Upper lobe of right lung (tissue), 1 donor: ENCODE results near the gene F11R. TPM values are rescaled to one million over a fixed set of nuclear protein-coding genes. Genes with fewer than 3 reads are reported as not detected.
"Not testable (repeated sequence)": the region's sequence is repeated elsewhere in the genome, so short reads cannot be mapped to it uniquely, and the experiment has no call there.

Experiments
- ATAC-seq: fragments of 200-7000 bp; cut with Tn5 transposase; one replicate; pipeline ENCODE4 v1.9.1; 2020; ENCODE audit warnings: mild to moderate bottlenecking, moderate library complexity
- DNase-seq: peaks from one replicate; pipeline ENCODE4 v3.0.0-alpha.2; 2020
- H3K27ac ChIP-seq: fragments of 200-600 bp; one replicate; pipeline ENCODE4 v1.8.0; 2022
- H3K27me3 ChIP-seq: fragments of 200-600 bp; one replicate; pipeline ENCODE4 v1.8.0; 2022; ENCODE audit warnings: mild to moderate bottlenecking
- H3K36me3 ChIP-seq: fragments of 200-600 bp; one replicate; pipeline ENCODE4 v1.8.0; 2022
- H3K4me1 ChIP-seq: fragments of 200-600 bp; one replicate; pipeline ENCODE4 v1.8.0; 2022
- H3K4me3 ChIP-seq: fragments of 200-600 bp; one replicate; pipeline ENCODE4 v1.8.0; 2022; ENCODE audit warnings: mild to moderate bottlenecking
- H3K9me3 ChIP-seq: fragments of 200-600 bp; one replicate; pipeline ENCODE4 v1.8.0; 2022
- intact Hi-C: fragments of 100-400 bp; cut with DNase I; formaldehyde crosslinking; loops from one replicate; pipeline ENCODE4 v1.11.0; 2022
- total RNA-seq: library from RNA; stranded (reverse); fragmentation: NEBNext Ultra II Directional; extraction: Animal tissue kit (Norgen Biotek cat#: 25700); gene quantifications from one replicate; pipeline ENCODE4 v1.2.1, GENCODE V29; 2021
- TF ChIP-seq, protein P1 (sequence below): fragments of 200-600 bp; IDR thresholded peaks from one replicate; pipeline ENCODE4 v1.8.0; 2022; ENCODE audit warnings: antibody characterized with exemption
- donor health status: DM: no; HTN: yes; CAD: no; lungs with severe emphysema.

F11R gene
- total RNA-seq, 1 donor from 2014 or later = 167 TPM

- Histone ChIP-seq H3K4me3 (peak overlapping the region; percentile 69), H3K36me3 (no peaks in the 10 kb centered on the region), H3K27me3 (no peaks in the 10 kb centered on the region), H3K27ac (peak overlapping the region; percentile 84), H3K9me3 (no peaks in the 10 kb centered on the region), H3K4me1 (peaks cover 62% of the 10 kb centered on the region)
- intact Hi-C loops = no loop called here
- DNase-seq = peak; percentile 51
- ATAC-seq = no peak
- TF ChIP-seq, protein P1, sequence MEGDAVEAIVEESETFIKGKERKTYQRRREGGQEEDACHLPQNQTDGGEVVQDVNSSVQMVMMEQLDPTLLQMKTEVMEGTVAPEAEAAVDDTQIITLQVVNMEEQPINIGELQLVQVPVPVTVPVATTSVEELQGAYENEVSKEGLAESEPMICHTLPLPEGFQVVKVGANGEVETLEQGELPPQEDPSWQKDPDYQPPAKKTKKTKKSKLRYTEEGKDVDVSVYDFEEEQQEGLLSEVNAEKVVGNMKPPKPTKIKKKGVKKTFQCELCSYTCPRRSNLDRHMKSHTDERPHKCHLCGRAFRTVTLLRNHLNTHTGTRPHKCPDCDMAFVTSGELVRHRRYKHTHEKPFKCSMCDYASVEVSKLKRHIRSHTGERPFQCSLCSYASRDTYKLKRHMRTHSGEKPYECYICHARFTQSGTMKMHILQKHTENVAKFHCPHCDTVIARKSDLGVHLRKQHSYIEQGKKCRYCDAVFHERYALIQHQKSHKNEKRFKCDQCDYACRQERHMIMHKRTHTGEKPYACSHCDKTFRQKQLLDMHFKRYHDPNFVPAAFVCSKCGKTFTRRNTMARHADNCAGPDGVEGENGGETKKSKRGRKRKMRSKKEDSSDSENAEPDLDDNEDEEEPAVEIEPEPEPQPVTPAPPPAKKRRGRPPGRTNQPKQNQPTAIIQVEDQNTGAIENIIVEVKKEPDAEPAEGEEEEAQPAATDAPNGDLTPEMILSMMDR = no peak
These were observed 3.0 kb downstream of the F11R start for GRCh38 chr1:161017756-161018630.

GRCh38 chr1:161017181-161017580 is 3.8 kb downstream of the F11R start:
- Histone ChIP-seq H3K27ac (peak overlapping the region; percentile 84), H3K4me3 (peak overlapping the region; percentile 69), H3K4me1 (peaks cover 68% of the 10 kb centered on the region)
- H3K27me3 ChIP-seq, intact Hi-C loops, H3K36me3 ChIP-seq, ATAC-seq, H3K9me3 ChIP-seq: not testable (repeated sequence)
- peak; percentile 7 for DNase-seq

GRCh38 chr1:161016683-161017082 is 4.3 kb downstream of the F11R start:
- H3K27me3 ChIP-seq, intact Hi-C loops, H3K36me3 ChIP-seq, DNase-seq, H3K9me3 ChIP-seq, H3K4me3 ChIP-seq: not testable (repeated sequence)
- Histone ChIP-seq H3K27ac (peak overlapping the region; percentile 84), H3K4me1 (peaks cover 68% of the 10 kb centered on the region)
- ATAC-seq = peak; percentile 9

- peak overlapping the region; percentile 35 for H3K4me3 ChIP-seq
- peak; percentile 93 for DNase-seq
- H3K27ac ChIP-seq = peak overlapping the region; percentile 90
- no peaks in the 10 kb centered on the region for H3K36me3 ChIP-seq
- peak; percentile 91 for ATAC-seq
- intact Hi-C loops = no loop called here
- peaks cover 63% of the 10 kb centered on the region for H3K4me1 ChIP-seq
- TF ChIP-seq, protein P1 = no peak
- no peaks in the 10 kb centered on the region for H3K9me3 ChIP-seq
- H3K27me3 ChIP-seq = no peaks in the 10 kb centered on the region
These were observed 7.3 kb downstream of the F11R start for GRCh38 chr1:161013488-161014230.

DNA sequence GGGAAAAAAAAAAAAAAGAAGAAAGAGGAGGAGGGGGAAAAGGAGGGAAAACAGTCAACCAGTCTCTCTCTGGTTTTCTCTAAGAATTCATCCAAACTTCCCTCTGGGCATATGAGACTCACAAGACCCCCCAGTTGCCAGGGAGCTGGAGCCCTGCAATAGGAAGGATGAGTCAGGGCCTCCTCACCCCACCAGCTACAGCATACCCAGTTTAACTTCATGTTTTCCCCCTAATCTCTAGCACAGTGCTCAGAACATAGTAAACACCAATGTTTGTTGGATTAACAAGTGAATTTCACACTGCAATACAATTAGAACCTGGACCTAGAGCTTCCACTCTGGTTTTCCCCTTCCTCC is 7.8 kb downstream of the F11R start:
- DNase-seq = peak; percentile 37
- ATAC-seq = peak; percentile 3
- Histone ChIP-seq H3K27ac (peak overlapping the region; percentile 90), H3K4me3 (peak overlapping the region; percentile 35), H3K36me3 (peaks cover under 1% of the 10 kb centered on the region), H3K9me3 (no peaks in the 10 kb centered on the region), H3K27me3 (no peaks in the 10 kb centered on the region), H3K4me1 (peaks cover 63% of the 10 kb centered on the region)
- TF ChIP-seq, protein P1 = no peak
- intact Hi-C loops = no loop called here

DNA sequence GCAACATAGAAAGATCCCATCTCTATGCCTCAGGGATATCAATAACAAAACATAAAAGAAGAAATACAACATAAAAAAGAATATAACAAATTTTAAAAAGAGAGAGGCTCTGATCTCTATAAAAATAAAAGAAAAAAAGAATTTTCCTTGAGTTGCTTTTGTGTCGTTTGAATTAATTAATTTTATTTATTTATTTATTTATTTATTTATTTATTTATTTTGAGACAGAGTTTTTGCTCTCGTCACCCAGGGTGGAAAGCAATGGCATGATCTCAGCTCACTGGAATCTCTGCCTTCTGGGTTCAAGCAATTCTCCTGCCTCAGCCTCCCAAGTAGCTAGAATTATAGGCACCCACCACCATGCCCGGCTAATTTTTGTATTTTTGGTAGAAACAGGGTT is 8.5 kb downstream of the F11R start:
- intact Hi-C loops = no loop called here
- Histone ChIP-seq H3K27me3 (no peaks in the 10 kb centered on the region), H3K4me3 (no peak overlapping the region), H3K4me1 (peaks cover 62% of the 10 kb centered on the region), H3K27ac (peak overlapping the region; percentile 90), H3K36me3 (peaks cover 6% of the 10 kb centered on the region), H3K9me3 (no peaks in the 10 kb centered on the region)
- DNase-seq (no peak), ATAC-seq (no peak)
- TF ChIP-seq, protein P1 = no peak
